Sigmoid colon (tissue), 7 donors: Measurements from ENCODE around the gene KCNJ14. TPM values are rescaled to one million over a fixed set of nuclear protein-coding genes. Genes with fewer than 3 reads are reported as not detected.
A peak's percentile ranks its signal among the peaks of the same experiment; 100 is the strongest.

Source experiments
- DNase-seq: peaks from one replicate; pipeline ENCODE4 v3.0.0-alpha.2; 2019
- H3K27ac ChIP-seq, 4 donors: fragments of 200-600 bp; sonication (generic); one replicate each; pipeline ENCODE4 v1.5.1; 2016 to 2019; ENCODE audit warnings: mild to moderate bottlenecking in 1 of 4
- H3K27me3 ChIP-seq, 3 donors: fragments of 200-600 bp; sonication (generic); one replicate each; pipeline ENCODE4 v1.5.1; 2019; ENCODE audit warnings: mild to moderate bottlenecking in 1 of 3
- H3K36me3 ChIP-seq, 4 donors: fragments of 200-600 bp; sonication (generic); one replicate each; pipeline ENCODE4 v1.5.1; 2016 to 2019
- H3K4me1 ChIP-seq, 4 donors: fragments of 200-600 bp; sonication (generic); one replicate each; pipeline ENCODE4 v1.5.1; 2017 to 2019
- H3K4me3 ChIP-seq, 4 donors: fragments of 200-600 bp; sonication (generic); one replicate each; pipeline ENCODE4 v1.5.1; 2017 to 2019; ENCODE audit warnings: mild to moderate bottlenecking in 2 of 4, moderate library complexity in 1 of 4
- H3K9me3 ChIP-seq, 4 donors: fragments of 200-600 bp in 3 of 4; sonication (generic) in 3 of 4; one replicate each; pipeline versions ENCODE4 v1.5.1 to v1.6.1; 2013 to 2019
- EP300 ChIP-seq, 4 donors: sonication (generic); formaldehyde crosslinking; IDR thresholded peaks; one replicate each; pipeline ENCODE4 v1.6.1; 2017; ENCODE audit warnings: antibody characterized with exemption in 4 of 4
- POLR2A ChIP-seq, 2 donors: fragments of 450-650 bp; IDR thresholded peaks; one replicate each; pipeline ENCODE4 v1.6.1; 2016; ENCODE audit warnings: antibody characterized with exemption in 2 of 2, mild to moderate bottlenecking in 2 of 2, moderate library complexity in 2 of 2
- POLR2AphosphoS5 ChIP-seq, 4 donors: sonication (generic); formaldehyde crosslinking; IDR thresholded peaks; one replicate each; pipeline ENCODE4 v1.6.1; 2017; ENCODE audit warnings: antibody characterized with exemption in 4 of 4
- WGBS, 2 donors: extraction: QIAGEN DNeasy Blood & Tissue Kit; methylation state at CpG; one replicate each; pipeline ENCODE4 v1.1.7; 2013; 5-methylcytosine and 5-hydroxymethylcytosine counted together
- intact Hi-C: fragments of 100-400 bp; cut with DNase I; formaldehyde crosslinking; loops from one replicate; pipeline ENCODE4 v1.15.1; 2023
- polyA plus RNA-seq, 3 donors: library from polyadenylated mRNA; stranded (reverse); fragments of 200-250 nt; gene quantifications; one replicate each; pipeline ENCODE4 v1.2.3, GENCODE V29; 2013
- total RNA-seq, 4 donors: library from RNA; depleted of rRNA; stranded (reverse); fragments of >200 nt; gene quantifications; one replicate each; pipeline ENCODE4 v1.1.0, GENCODE V29; 2016
- TF ChIP-seq, protein P1 (sequence below), 4 experiments: fragments of 450-650 bp in 3 of 4; fragments of 200-600 bp in 1 of 4; IDR thresholded peaks; one replicate each; pipeline ENCODE4 v1.5.1; 2016 to 2019; ENCODE audit warnings: antibody characterized with exemption in 4 of 4, mild to moderate bottlenecking in 3 of 4, moderate library complexity in 2 of 4
- donor health status: healthy with polysubstance abuse.
- donor health status: Bipolar disorder and iron deficiency.
- donor health status: healthy.

The KCNJ14 gene
- total and polyA plus RNA-seq, 7 donors: under 0.01 to 1.4 (median 0.44) TPM; not detected in 1

DNA sequence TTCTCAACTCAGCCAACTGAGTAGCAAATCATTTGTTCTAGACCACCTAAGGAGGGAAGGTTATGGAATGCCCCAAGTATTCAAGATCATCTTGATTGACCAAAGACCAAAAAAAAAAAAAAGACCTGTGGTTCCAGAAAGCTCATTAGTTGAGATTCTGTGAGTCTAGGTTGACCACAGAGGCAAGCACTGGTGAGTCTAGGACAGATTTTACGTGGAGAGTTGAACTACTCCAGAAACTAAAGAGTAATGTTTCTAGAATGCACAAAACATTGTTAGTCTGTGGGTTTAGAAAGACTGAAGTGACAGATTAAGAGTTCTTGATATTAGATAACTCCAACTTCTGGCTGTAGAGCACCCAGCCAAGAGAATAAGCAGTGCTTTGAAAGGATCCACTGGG is 9.8 kb downstream of the KCNJ14 start:
- Histone ChIP-seq H3K9me3 (no peaks in the 10 kb centered on the region), H3K36me3 (peaks cover 0 to under 1% (median under 1%) of the 10 kb centered on the region in 4 donors), H3K4me3 (no peak overlapping the region), H3K4me1 (peaks cover 0 to 12% (median 9%) of the 10 kb centered on the region in 4 donors), H3K27me3 (no peaks in the 10 kb centered on the region), H3K27ac (no peak overlapping the region)
- intact Hi-C loops: loop anchor here (5.0 kb wide), 1 partner anchor 138 kb away; the partner anchor contains the start of gene EMP3
- no peak for TF ChIP-seq POLR2A (IDR thresholded peaks at IDR 0.05)
- TF ChIP-seq POLR2AphosphoS5 (IDR thresholded peaks at IDR 0.05): no peak
- TF ChIP-seq, protein P1, sequence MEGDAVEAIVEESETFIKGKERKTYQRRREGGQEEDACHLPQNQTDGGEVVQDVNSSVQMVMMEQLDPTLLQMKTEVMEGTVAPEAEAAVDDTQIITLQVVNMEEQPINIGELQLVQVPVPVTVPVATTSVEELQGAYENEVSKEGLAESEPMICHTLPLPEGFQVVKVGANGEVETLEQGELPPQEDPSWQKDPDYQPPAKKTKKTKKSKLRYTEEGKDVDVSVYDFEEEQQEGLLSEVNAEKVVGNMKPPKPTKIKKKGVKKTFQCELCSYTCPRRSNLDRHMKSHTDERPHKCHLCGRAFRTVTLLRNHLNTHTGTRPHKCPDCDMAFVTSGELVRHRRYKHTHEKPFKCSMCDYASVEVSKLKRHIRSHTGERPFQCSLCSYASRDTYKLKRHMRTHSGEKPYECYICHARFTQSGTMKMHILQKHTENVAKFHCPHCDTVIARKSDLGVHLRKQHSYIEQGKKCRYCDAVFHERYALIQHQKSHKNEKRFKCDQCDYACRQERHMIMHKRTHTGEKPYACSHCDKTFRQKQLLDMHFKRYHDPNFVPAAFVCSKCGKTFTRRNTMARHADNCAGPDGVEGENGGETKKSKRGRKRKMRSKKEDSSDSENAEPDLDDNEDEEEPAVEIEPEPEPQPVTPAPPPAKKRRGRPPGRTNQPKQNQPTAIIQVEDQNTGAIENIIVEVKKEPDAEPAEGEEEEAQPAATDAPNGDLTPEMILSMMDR (IDR thresholded peaks at IDR 0.05): no peak
- no peak for TF ChIP-seq EP300 (IDR thresholded peaks at IDR 0.05)
- 88 to 90% methylated on average over 1 of the region's 1 CpG for WGBS, 2 donors
- no peak for DNase-seq

DNA sequence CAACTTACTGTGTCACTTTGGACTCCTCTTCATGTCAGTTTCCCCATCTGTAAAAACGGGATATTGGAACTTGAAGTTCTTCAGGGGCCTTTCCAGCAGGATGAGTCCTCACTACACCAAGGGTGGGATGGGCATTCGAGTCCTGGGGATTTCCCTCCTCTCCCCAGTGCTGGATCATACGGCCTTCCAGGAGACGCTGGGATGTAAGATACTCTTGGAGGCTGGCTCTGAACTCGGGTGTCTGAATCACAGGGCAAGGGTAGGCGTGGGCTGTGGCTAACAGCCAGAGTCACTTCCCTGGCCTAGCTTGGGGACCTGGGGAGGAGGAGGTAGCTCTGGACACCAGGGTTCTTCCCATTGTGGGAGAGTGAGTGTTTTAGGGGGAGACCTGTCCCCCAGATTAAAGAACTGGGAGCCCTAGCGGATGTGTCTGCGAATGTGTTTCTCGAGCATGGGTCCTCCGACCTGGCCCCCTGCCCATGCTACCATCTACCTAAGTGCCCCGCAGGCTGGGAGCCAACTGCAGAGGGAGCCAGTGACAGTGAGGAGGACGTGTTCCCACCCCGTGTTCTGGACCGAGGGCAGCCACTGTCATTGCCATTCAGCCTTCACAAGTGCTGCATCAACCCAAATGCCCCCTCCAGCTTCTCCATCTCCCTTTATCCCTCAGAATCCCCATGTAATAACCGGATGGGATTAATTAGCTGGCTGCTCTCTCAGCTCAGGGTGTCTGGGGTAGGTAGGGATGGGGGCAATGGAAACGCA is 11.4 kb downstream of the KCNJ14 start:
- intact Hi-C loops: loop anchor here (5.0 kb wide), 1 partner anchor 139 kb away; the partner anchor contains the start of gene EMP3
- no peak for TF ChIP-seq EP300 (IDR thresholded peaks at IDR 0.05)
- no peak for TF ChIP-seq POLR2AphosphoS5 (IDR thresholded peaks at IDR 0.05)
- TF ChIP-seq, protein P1 (IDR thresholded peaks at IDR 0.05): no peak
- no peak for TF ChIP-seq POLR2A (IDR thresholded peaks at IDR 0.05)
- no peak overlapping the region for H3K4me3 ChIP-seq
- peaks cover 0 to 25% (median 21%) of the 10 kb centered on the region in 4 donors for H3K4me1 ChIP-seq
- WGBS, 2 donors: 56 to 84% methylated on average over 16 of the region's 16 CpGs
- H3K36me3 ChIP-seq: peaks cover 0 to 16% (median 15%) of the 10 kb centered on the region in 4 donors
- no peaks in the 10 kb centered on the region for H3K9me3 ChIP-seq
- DNase-seq: no peak
- H3K27me3 ChIP-seq: no peaks in the 10 kb centered on the region
- no peak overlapping the region for H3K27ac ChIP-seq

DNA sequence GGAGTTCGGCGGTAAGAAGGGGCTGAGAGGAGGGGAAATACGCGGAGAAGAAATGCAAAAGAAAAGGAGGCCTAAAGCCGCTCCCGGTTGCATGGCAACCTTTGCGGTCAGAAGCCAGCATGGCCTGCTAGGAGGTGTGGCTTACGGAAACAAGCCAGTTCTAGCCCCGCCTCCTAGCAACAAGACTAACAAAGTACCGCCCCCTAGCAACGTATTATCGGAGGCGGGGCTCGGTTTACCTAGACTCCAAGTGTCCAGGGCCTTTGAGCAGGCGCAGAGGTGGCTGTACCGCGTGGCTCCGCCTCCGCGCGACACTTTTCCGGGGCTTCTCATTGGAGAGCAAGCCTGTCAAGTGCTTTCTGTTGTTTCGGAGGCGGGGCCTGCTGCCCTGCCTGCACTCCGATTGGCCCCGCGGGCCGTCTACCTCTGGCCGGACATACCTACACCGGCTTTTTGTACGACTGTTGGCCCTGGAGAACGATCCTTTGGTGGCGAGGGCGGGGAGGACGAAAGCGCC is 13.5 kb downstream of the KCNJ14 start:
- WGBS, 2 donors: 0% methylated on average over 36 of the region's 36 CpGs
- no peaks in the 10 kb centered on the region for H3K9me3 ChIP-seq
- H3K27ac ChIP-seq: peak overlapping the region; percentile 97 to 99 (median 98)
- H3K4me1 ChIP-seq: peaks cover 0 to 33% (median 23%) of the 10 kb centered on the region in 4 donors
- intact Hi-C loops: loop anchor here (2.0 to 5.0 kb wide), 2 partner anchors 24 to 142 kb away; partner anchors contain the start of genes EMP3 and GRWD1
- H3K27me3 ChIP-seq: no peaks in the 10 kb centered on the region
- H3K4me3 ChIP-seq: peak overlapping the region; percentile 78 to 99 (median 94)
- DNase-seq: peak; percentile 100
- H3K36me3 ChIP-seq: peaks cover 21 to 37% (median 36%) of the 10 kb centered on the region in 4 donors
- TF ChIP-seq POLR2AphosphoS5 (IDR thresholded peaks at IDR 0.05): no peak
- no peak for TF ChIP-seq EP300 (IDR thresholded peaks at IDR 0.05)
- TF ChIP-seq POLR2A (IDR thresholded peaks at IDR 0.05): no peak
- TF ChIP-seq, protein P1 (IDR thresholded peaks at IDR 0.05): no peak

DNA sequence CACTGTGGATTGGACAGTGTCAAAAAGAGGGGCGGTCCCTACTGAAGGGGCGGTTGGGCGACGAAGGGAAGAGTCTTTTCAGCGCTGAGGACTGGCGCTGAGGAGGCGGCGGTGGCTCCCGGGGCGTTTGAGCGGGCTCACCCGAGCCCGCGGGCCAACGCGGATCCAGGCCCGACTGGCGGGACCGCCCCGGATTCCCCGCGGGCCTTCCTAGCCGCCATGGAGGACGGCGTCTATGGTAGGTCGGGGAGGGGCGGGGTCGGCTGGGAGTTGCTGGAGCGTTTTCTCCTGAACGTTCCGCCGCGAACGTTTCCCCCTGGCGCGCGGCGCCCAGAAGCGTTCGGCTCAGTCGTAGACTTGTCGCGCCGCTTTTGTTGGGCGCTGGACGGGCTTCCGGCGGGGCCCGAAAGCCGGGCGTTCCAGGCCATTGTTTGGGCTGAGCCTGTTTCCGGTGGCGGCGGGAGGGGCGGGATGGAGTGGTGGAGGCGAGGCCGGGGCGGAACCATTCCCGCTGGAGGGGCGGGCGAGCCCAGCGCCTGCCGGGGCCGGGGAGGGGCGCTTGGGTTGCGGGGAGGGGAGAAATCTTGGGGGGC is 14.0 kb downstream of the KCNJ14 start, which contains the start of gene CYTH2:
Gene CYTH2 (plus strand): TSS at position 81 of the 593 bp plus-strand sequence. CDS start 139 bp downstream, at position 220.
- H3K4me3 ChIP-seq: peak within 1 kb of the TSS; percentile 78 to 99 (median 94)
- H3K27me3 ChIP-seq: no peaks in the 10 kb centered on the region
- WGBS, 2 donors: 1% methylated on average over 66 of the region's 66 CpGs
- peaks cover 26 to 42% (median 42%) of the 10 kb centered on the region in 4 donors for H3K36me3 ChIP-seq
- peaks cover 0 to 33% (median 23%) of the 10 kb centered on the region in 4 donors for H3K4me1 ChIP-seq
- intact Hi-C loops: loop anchor here (2.0 to 5.0 kb wide), 2 partner anchors 25 to 142 kb away; partner anchors contain the start of genes EMP3 and GRWD1
- no peaks in the 10 kb centered on the region for H3K9me3 ChIP-seq
- peak within 1 kb of the TSS; percentile 97 to 99 (median 98) for H3K27ac ChIP-seq
- peak; percentile 91 to 97 (median 94) for TF ChIP-seq POLR2AphosphoS5 (IDR thresholded peaks at IDR 0.05)
- TF ChIP-seq EP300 (IDR thresholded peaks at IDR 0.05): no peak
- TF ChIP-seq, protein P1 (IDR thresholded peaks at IDR 0.05): no peak
- peak; percentile 95 to 96 for TF ChIP-seq POLR2A (IDR thresholded peaks at IDR 0.05)
- peak; percentile 93 for DNase-seq
